ENCODE measurements around the gene GATB. TPM values are rescaled to one million over a fixed set of nuclear protein-coding genes. Genes with fewer than 3 reads are reported as not detected.

GATB gene
- total and polyA plus RNA-seq, 10 of the 15 experiments (the other 5 are each of a cell fraction or from before 2014, with no cell fraction given), result 20.5 to 37.3 (median 30.5) TPM

- FAIRE-seq, result no peak
Measured at GRCh38 chr4:151667048-151667447, 93.8 kb downstream of the GATB start.

GRCh38 chr4:151666501-151666900, 94.3 kb downstream of the GATB start:
- DNase-seq (ENCODE audit: low read depth, low spot score) (no peak), ATAC-seq (no peak), FAIRE-seq (no peak)
- SMC1A ChIA-PET (ENCODE audit: uncharacterized antibody, unreplicated experiment), result no interaction called here
- H3K4me2 ChIP-seq (ENCODE audit: control insufficient read depth, insufficient read depth), result no peak overlapping the region
- no peak overlapping the region for H3K4me3 ChIP-seq
- POLR2A ChIA-PET, result no interaction called here
- intact Hi-C loops (cut with micrococcal nuclease; ENCODE audit: unreplicated experiment) (no loop called here), in situ Hi-C loops (cut with MboI) (no loop called here)
- H3K27me3 ChIP-seq (replicated peaks in 1 of 2; ENCODE audit: control insufficient read depth in 2 of 2, insufficient read depth in 2 of 2, low read length in 1 of 2), result no peaks in the 10 kb centered on the region
- no peak overlapping the region for H3K27ac ChIP-seq (ENCODE audit: control insufficient read depth, insufficient read depth)
- H3K36me3 ChIP-seq (ENCODE audit: control insufficient read depth in 2 of 2, insufficient read depth in 2 of 2, low read length in 1 of 2), result no peaks in the 10 kb centered on the region
- H3K9me3 ChIP-seq (replicated peaks; ENCODE audit: control insufficient read depth, insufficient read depth, low read length), result no peaks in the 10 kb centered on the region
- H3K79me2 ChIP-seq (ENCODE audit: control insufficient read depth, insufficient read depth, low read length), result no peaks in the 10 kb centered on the region
- no peak overlapping the region for H2AFZ ChIP-seq (ENCODE audit: control insufficient read depth, low read depth, low read length)
- H4K20me1 ChIP-seq (ENCODE audit: control insufficient read depth, insufficient read depth), result no peaks in the 10 kb centered on the region
- no peak overlapping the region for H3K9ac ChIP-seq (ENCODE audit: control insufficient read depth, insufficient read depth, low read length)
- CTCF ChIA-PET, result interaction anchor here (1.1 to 1.5 kb wide), 2 partner anchors 10 to 19 kb away, joined by 3 to 5 read pairs; no protein-coding TSS in a partner anchor
- 55% methylated on average over 5 of the region's 5 CpGs for WGBS (ENCODE audit: insufficient coverage, insufficient replicate concordance, low lambda C conversion rate, missing lambda C conversion rate)
- RAD21 ChIA-PET (ENCODE audit: unreplicated experiment), result no interaction called here
- BruUV-seq (replicated peaks), result no TSS peak
- H3K4me1 ChIP-seq (ENCODE audit: control insufficient read depth, insufficient read depth, low read length), result no peaks in the 10 kb centered on the region
- TF ChIP-seq IRF5 (IDR thresholded peaks at IDR 0.05; ENCODE audit: borderline replicate concordance) (no peak), SREBF1 (IDR thresholded peaks at IDR 0.05; ENCODE audit: low read length) (no peak), CEBPZ (IDR thresholded peaks at IDR 0.05; ENCODE audit: low read depth, low read length) (no peak), SP1 (IDR thresholded peaks at IDR 0.05; ENCODE audit: low read depth, low read length) (no peak), MXI1 (IDR thresholded peaks at IDR 0.05; ENCODE audit: low read depth, low read length) (no peak)

More at GRCh38 chr4:151667048-151667447, 93.8 kb downstream of the GATB start:
- peak; percentile 25; the same call in 1 of the 3 replicates for ATAC-seq
- intact Hi-C loops (cut with micrococcal nuclease; ENCODE audit: unreplicated experiment), result no loop called here
- no peaks in the 10 kb centered on the region for H3K27me3 ChIP-seq (replicated peaks in 1 of 2; ENCODE audit: control insufficient read depth in 2 of 2, insufficient read depth in 2 of 2, low read length in 1 of 2)
- H3K4me1 ChIP-seq (ENCODE audit: control insufficient read depth, insufficient read depth, low read length), result no peaks in the 10 kb centered on the region
- H3K9ac ChIP-seq (ENCODE audit: control insufficient read depth, insufficient read depth, low read length), result no peak overlapping the region
- RAD21 ChIA-PET (ENCODE audit: unreplicated experiment), result interaction anchor here (0.5 kb wide), 1 partner anchor 711 kb away, joined by 3 read pairs; no protein-coding TSS in a partner anchor
- H3K36me3 ChIP-seq (ENCODE audit: control insufficient read depth in 2 of 2, insufficient read depth in 2 of 2, low read length in 1 of 2), result no peaks in the 10 kb centered on the region
- in situ Hi-C loops (cut with MboI), result no loop called here
- H4K20me1 ChIP-seq (ENCODE audit: control insufficient read depth, insufficient read depth), result no peaks in the 10 kb centered on the region
- H3K9me3 ChIP-seq (replicated peaks; ENCODE audit: control insufficient read depth, insufficient read depth, low read length), result no peaks in the 10 kb centered on the region
- H3K79me2 ChIP-seq (ENCODE audit: control insufficient read depth, insufficient read depth, low read length), result no peaks in the 10 kb centered on the region
- BruUV-seq (replicated peaks), result no TSS peak
- H3K27ac ChIP-seq (ENCODE audit: control insufficient read depth, insufficient read depth), result no peak overlapping the region
- H3K4me2 ChIP-seq (ENCODE audit: control insufficient read depth, insufficient read depth), result no peak overlapping the region
- no peak for DNase-seq (ENCODE audit: low read depth, low spot score)
- SMC1A ChIA-PET (ENCODE audit: uncharacterized antibody, unreplicated experiment), result interaction anchor here (0.6 to 1.0 kb wide), 2 partner anchors 76 to 99 kb away, joined by 3 read pairs; no protein-coding TSS in a partner anchor
- WGBS (ENCODE audit: insufficient coverage, insufficient replicate concordance, low lambda C conversion rate, missing lambda C conversion rate), result 61% methylated on average over 3 of the region's 3 CpGs
- no peak overlapping the region for H2AFZ ChIP-seq (ENCODE audit: control insufficient read depth, low read depth, low read length)
- POLR2A ChIA-PET, result no interaction called here
- CTCF ChIA-PET, result interaction anchor here (1.1 to 1.5 kb wide), 2 partner anchors 11 to 18 kb away, joined by 3 to 5 read pairs; no protein-coding TSS in a partner anchor
- peak in 1 of 2 experiments; percentile 51; a peak in 1 of 4 replicates for TF ChIP-seq BHLHE40 (IDR thresholded peaks at IDR 0.05; ENCODE audit: borderline replicate concordance in 1 of 2, low read depth in 2 of 2, low read length in 1 of 2)
- no peak for TF ChIP-seq ZNF274 (IDR thresholded peaks at IDR 0.05; ENCODE audit: insufficient read depth, insufficient read length)
- no peak overlapping the region for H3K4me3 ChIP-seq

All from GM12878 (cell line).